ENCODE data around the gene SWAP70.
"Not testable (repeated sequence)": the region's sequence is repeated elsewhere in the genome, so short reads cannot be mapped to it uniquely, and the experiment has no call there.

SWAP70 gene

GRCh38 chr11:9692691-9693090 lies 28.8 kb downstream of the SWAP70 start:
- DNase-seq (ENCODE audit: low read depth in 2 of 2): no peak

DNA sequence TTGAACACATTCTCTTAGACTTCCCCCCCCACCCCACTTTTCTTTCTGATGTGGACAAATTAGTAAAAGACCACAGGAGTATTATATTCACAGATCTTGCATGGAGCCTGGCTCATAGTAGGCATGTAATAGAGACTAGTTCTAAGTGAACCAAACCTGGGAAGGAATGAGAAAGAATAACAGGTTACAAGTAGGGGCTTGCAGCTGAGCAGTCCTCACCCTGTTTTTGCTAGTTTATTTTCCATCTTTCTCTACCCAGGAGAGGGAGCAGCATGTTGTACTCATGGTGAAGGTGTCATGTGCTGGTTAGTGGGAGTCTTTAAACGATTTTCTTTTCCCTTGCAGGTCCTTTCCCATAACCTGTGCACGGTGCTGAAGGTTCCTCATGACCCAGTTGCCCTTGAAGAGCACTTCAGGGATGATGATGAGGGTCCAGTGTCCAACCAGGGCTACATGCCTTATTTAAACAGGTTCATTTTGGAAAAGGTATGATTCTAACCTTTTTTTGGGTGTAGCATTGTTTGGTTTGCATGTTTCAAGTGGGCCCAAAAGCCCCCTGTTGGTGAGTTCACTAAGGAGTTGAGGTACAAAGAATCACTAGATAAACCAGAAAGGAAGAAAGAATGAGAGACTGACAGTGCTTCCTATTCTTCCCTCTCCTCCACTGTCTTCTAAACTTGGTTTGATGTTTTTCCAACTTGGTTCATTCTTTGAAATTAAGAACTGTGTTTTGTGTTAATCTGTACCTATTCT lies 30.1 kb downstream of the SWAP70 start:
- DNase-seq (ENCODE audit: low read depth in 2 of 2): no peak

GRCh38 chr11:9695228-9695627 lies 31.4 kb downstream of the SWAP70 start:
- DNase-seq (ENCODE audit: low read depth in 2 of 2): not testable (repeated sequence)

- DNase-seq (ENCODE audit: low read depth in 2 of 2): no peak
Measured at GRCh38 chr11:9697766-9698165, 33.9 kb downstream of the SWAP70 start.

DNA sequence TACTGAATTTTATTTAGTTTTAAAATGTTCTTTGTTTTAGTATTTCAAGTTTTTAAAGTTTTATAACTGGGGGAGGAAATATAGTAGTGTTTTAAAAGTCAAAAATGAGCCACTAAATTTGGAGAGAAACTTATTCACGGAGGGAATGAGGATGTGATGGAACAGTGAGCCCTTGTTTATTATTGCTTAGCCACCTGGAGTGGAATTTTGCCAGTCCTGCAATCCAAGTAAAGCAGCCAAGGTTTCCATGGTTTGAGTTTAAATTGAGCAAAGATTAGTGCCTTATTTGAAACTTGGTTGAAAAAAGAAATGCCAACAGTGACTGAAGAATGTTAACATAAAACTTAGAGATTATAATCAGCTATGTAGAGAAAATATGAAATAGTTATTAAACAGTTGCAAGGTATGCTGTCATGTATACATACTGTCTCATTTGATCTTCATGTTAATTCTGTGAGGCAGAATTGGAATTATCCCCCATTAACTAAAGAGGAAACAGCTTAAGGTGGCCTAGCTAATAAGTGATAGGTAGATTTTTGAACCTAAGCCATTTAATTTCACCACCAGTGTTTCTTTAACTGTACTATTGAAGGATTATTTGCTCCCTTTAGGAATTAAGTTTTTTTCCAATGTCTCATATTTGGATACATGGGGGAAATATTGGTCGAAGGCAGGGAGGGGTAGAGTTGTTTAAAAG lies 36.4 kb downstream of the SWAP70 start:
- DNase-seq (ENCODE audit: low read depth in 2 of 2): no peak

- DNase-seq (ENCODE audit: low read depth in 2 of 2): no peak
Measured at GRCh38 chr11:9701799-9702198, 37.9 kb downstream of the SWAP70 start.

DNA sequence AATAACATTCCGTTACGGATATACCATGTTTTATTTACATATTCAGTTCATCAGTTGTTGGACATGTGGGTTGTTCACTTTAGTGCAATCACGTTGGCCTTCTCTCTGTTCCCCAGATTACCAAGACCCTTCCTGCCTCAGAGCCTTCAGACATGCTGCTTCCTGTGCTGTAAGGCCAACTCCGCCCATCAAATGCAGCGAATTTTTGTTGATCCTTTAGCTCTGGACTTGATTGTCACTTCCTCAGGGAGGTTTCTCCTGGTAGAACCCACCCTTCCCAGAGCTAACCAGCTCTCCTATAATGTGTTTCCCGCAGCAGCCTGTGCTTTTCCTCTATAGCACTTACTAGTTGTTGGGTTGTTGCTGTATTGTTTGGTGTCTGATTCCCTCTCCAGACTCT lies 39.4 kb downstream of the SWAP70 start:
- DNase-seq (ENCODE audit: low read depth in 2 of 2): no peak

- no peak for DNase-seq (ENCODE audit: low read depth in 2 of 2)
Measured at GRCh38 chr11:9704037-9704436, 40.2 kb downstream of the SWAP70 start.

DNA sequence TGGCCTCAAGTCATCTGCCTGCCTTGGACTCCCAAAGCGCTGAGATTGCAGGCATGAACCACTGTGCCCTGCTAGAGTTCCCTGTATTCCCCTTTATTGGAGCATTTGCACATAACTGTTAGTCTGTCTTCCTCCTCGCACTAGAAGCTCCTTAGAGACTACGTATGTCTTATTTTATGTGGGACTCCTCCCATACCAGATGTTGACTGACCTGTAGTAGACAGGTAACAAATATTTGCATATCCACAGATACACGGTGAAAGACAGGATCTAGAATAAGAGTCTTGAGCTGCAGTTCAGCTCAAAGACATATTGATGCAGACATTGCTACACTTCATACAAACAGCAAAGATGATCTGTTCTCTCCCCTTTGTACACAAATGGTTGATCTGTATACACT lies 40.7 kb downstream of the SWAP70 start:
- DNase-seq (ENCODE audit: low read depth in 2 of 2): no peak

DNA sequence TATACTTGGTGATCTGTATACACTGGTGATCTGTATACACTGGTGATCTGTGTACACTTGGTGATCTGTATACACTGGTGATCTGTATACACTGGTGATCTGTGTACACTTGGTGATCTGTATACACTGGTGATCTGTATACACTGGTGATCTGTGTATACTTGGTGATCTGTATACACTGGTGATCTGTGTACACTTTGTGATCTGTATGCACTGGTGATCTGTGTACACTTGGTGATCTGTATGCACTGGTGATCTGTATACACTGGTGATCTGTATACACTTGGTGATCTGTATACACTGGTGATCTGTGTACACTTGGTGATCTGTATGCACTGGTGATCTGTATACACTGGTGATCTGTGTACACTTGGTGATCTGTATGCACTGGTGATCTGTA lies 41.5 kb downstream of the SWAP70 start:
- not testable (repeated sequence) for DNase-seq (ENCODE audit: low read depth in 2 of 2)

GRCh38 chr11:9708544-9708943 lies 44.7 kb downstream of the SWAP70 start:
- DNase-seq (ENCODE audit: low read depth in 2 of 2): no peak

DNA sequence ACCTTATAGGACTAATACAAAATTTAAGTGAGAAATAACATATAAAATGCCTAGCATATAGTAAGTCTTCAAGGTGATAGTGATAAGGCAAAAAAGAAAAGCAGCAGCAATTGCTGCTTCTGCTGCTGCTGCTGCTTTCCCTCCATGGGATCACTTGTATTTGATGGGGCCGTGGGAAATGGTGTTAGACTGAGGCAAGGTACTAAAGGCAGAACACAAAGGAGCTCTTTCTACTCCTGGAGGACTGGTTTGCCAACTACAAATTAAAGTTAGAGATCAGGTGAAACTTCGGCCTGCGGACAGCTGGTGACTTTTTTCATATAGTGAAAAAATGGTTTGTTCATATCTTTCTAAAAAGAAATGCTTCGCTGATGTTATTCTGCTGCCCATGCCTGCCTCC lies 46.3 kb downstream of the SWAP70 start:
- DNase-seq (ENCODE audit: low read depth in 2 of 2): no peak

DNA sequence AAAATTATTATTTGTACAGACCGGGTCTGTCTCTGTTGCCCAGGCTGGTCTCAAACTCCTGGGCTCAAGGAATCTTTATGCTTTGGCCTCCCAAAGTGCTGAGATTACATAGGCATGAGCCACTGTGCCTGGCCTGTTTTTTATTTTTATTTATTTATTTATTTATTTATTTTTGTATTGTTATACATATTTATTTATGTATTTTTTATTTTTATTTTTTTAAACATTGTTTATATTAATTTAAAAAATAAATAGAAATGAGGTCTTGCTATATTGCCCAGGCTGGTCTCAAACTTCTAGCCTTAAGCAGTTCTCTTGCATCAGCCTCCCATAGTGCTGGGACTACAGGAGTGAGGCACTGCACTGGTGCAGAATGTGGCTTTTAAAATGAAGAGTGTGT lies 47.0 kb downstream of the SWAP70 start:
- no peak for DNase-seq (ENCODE audit: low read depth in 2 of 2)

- DNase-seq (ENCODE audit: low read depth in 2 of 2): no peak
Measured at GRCh38 chr11:9711454-9712307, 47.8 kb downstream of the SWAP70 start.

DNA sequence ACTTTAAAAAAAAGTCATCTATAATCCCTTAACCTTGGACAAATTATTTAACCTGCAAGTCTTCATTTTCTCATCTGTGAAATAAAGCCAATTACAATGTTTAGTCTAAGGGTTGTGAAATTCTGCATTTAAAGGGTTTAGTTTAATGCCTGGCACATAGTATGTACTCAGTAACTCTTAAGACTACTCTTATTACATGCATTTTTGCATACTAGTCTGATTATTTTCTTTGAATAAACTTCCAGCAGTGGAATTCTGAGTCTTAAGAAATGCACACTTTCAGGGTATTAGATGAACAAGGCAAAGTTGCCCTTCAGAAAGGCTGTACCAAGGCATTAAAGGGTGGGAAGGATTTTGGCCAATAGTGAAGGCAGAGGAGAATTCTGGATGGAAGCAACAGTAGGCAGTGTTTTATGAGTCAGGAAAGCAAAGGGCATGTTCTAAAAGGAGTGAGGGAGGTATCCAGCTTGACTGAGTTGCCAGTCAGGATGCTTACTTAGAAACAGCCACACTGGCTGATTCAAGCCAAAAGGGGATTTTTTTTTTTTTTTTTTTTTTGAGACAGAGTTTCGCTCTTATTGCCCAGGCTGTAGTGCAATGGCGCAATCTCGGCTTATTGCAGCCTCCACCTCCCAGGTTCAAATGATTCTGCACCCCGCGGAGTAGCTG lies 50.5 kb downstream of the SWAP70 start:
- DNase-seq (ENCODE audit: low read depth in 2 of 2): no peak

DNA sequence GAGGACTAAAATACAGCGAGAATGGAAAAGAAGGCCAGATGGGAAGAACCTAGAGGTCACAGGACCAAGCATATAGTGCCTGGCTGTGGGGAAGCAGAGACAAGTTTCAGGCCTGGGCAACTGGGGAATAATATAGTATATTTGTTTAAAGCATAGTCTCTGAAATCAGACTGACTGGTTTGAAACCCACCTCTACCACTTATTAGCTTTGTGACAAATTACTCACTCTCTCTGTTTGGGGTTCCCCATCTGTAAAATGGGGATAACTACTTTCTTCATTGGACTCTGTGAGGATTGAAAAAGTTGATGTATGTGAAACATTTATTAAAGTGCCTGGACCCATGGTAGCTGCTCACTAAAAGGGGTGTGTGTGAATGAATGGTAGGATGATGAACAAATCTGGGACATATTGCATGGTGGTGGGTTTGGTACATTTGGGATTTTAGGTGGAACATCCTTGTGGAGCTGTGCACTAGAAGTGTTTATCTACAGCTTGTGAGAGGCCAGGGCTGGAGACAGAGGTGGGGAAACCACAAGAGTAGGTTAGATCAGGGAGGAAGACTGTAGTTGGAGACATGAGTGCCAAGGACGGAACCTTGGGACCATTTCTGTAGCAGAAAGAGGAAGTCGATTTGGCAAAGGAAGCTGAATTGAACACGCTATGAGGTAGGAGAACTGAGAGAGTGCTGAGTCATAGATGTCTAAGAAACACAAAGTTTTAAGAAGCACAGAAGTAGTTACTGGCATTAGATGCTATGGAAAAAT lies 52.6 kb downstream of the SWAP70 start:
- DNase-seq (ENCODE audit: low read depth in 2 of 2): no peak

DNA sequence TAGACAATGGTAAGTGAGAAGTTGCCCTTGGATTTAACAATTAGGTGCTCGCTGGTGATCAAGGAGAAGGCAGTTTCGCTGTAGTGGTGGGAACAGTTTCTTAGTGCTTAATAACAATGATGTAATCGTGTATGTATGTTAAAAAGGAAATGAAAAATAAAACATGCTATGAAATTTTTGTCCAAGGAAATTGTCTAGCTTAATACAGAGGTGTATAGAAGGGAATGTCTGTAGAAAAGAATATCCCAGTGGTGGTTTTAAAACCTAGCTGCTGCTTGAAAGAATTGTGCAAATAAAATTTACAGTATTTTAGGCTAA lies 53.1 kb downstream of the SWAP70 start:
- no peak for DNase-seq (ENCODE audit: low read depth in 2 of 2)

DNA sequence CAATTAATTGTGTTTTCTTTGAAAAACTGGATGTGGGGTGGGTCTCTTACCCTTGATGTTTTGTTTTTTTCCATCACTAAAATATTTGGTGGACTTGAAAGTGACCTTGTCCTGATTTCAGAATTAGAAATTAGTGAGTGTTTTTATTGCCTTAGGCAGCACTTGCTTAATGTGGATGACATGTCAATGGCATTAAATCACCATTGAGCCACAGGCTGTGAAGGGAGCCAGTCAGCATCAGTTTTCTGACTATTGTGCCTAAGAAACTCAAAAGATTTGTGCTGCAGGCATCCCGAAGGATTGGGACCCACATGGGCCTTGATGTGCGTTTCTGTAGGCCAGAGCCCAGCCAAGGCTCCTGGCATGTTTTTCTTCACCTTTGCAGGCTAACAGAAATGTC lies 53.8 kb downstream of the SWAP70 start:
- no peak for DNase-seq (ENCODE audit: low read depth in 2 of 2)

- DNase-seq (ENCODE audit: low read depth in 2 of 2): no peak
Measured at GRCh38 chr11:9718147-9718546, 54.3 kb downstream of the SWAP70 start.

- DNase-seq (ENCODE audit: low read depth in 2 of 2): no peak
Measured at GRCh38 chr11:9719566-9720289, 55.9 kb downstream of the SWAP70 start.

DNA sequence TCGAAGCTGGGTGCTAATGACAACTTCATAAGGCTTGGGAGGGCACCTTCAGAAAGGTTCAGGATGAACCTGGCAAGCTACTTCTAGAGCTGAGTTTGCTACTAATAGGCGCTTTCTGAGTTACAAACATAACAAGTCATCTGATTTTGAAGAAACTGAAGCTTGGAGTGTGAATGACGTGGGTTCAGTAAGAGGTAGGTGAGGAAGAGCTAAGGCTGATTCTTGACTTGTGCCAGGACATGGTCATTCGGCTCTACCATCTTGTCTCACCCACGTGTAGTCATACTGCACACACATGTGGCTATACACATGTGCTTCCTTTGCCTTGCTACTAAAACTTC lies 56.4 kb downstream of the SWAP70 start:
- no peak for DNase-seq (ENCODE audit: low read depth in 2 of 2)
